NCI-H2227 (cell line): ENCODE measurements around the gene PARM1.
A peak's percentile ranks its signal among the peaks of the same experiment; 100 is the strongest.

Source experiments
- DNase-seq: peaks from one replicate; lab custom pipeline; 2025; ENCODE audit not compliant: unreplicated experiment; lab: John Stamatoyannopoulos, UW

PARM1 gene, protein sequence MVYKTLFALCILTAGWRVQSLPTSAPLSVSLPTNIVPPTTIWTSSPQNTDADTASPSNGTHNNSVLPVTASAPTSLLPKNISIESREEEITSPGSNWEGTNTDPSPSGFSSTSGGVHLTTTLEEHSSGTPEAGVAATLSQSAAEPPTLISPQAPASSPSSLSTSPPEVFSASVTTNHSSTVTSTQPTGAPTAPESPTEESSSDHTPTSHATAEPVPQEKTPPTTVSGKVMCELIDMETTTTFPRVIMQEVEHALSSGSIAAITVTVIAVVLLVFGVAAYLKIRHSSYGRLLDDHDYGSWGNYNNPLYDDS

DNA sequence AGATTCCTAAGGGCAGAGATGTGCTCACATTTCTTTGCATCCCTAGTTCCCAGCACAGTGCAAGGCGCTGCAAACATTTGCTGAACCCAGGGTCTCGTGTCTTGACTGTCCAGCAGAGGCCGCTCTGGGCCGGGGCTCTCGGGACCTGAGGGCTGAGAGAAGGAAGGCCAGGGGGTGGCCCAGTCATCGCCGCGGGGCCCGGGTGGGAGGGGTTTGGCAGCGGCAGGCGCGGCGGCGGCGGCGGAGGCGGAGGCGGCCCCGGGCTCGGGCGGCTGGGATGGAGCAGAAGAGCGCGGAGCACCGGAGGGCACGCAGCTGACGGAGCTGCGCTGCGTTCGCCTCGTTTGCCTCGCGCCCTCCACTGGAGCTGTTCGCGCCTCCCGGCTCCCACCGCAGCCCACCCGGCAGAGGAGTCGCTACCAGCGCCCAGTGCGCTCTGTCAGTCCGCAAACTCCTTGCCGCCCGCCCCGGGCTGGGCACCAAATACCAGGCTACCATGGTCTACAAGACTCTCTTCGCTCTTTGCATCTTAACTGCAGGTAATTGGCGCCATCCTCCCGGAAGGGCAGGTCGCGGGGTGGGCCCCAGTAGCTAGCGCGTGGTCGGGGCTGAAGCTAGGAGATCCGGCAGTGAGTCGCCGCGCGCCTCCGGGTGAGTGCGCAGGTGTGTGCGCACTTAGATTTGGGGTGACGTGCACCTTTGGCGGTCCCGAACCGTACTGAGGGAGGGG lies at the start of gene PARM1:
PARM1 (plus strand) TSS at position 285 of the 730 bp plus-strand sequence; CDS start at position 497, 212 bp downstream.
- peak; percentile 50 for DNase-seq

DNA sequence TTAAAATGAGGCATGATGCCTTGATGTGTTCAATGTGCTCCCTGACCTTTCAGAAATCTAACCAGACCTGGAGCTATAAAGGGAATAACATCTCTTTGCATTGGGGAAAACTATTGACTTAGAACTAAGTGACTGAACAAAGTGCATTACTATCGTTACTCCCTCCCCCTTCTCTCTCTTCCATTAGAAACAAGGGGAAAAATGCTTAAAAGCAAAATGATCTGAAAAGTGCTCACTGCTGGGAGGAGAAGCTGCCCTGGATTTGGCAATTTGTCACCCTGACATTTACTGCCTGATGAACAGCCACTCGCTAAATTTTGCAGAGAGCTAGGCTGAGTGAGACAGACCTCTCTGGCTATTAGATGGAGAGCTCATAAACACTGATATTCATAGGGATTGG lies 48.6 kb upstream of the PARM1 start:
- DNase-seq: no peak

DNA sequence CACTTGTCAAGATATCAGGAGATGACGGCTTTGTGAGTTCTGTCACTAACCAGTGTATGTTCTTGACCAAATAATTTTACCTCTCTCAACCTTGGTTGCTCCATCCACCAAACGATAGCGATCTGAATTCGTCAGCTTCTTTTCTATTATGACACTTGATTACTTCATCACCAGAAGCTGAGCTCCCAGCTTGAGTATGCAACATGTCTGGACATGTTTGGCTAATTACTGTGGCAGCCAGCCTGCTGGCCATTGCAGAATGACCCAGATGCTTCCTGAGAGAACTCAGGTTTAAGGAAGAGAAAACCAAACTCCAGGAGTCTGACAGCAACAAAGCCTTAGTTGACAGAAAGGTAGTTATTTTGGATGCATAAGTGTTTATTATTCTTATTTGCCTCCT lies 46.4 kb upstream of the PARM1 start:
- DNase-seq: no peak

DNA sequence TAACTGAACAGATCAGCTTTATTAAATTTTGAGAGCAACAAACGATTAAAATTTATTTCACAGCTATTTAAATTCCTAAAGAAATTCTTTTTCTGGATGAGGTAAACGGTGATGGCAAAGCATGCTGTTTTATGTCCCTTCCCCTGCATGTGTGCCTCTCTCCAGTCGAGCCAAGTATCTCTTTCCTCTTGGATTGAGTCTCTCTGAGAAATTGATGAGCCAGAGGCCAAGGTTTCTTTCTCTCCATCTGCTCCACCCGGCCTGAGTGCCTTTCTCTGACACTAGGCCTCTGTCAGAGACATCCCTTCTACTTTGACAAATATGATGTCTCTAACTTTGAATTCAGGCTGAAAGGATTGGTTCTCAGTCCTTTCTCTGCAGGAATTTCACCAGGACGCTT lies 42.6 kb upstream of the PARM1 start:
- DNase-seq: no peak

DNA sequence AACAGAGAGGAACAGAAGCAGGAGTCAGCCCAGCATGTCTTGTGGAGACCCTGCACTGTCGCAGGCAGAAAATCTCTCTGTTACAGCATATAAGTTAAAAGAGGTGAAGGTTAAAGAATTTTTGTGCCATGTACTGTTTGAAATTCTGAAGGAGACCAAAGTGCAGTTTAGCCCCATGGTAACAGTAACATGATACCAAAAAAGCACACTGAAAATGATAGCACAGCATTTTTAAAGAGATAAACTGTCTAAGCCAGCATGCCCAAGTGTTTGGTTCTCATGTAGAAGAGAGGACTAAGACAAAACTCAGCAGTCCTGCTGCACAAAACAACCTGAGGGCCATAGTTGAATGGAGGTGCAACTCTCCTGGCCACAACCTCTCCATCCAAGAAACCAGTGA lies 41.9 kb upstream of the PARM1 start:
- no peak for DNase-seq

DNA sequence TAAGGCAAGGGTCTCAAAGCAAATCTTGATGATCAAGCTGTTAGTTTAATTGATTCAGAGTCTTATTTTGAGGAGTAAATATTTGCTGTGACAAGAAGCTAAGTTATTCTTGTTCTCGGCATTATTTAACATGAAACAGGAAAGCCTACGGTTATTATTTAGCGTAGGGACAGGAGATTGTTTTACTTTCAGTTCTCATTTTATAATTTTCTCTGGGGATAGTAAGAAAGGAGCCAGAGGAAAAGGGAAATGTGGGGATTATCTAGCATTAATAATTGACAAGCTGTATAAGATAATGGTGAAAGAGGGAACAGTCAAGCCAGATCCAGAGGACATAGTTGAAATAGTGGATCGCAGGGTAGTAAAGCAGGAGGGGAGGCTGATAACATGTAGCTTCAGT lies 39.7 kb upstream of the PARM1 start:
- no peak for DNase-seq

DNA sequence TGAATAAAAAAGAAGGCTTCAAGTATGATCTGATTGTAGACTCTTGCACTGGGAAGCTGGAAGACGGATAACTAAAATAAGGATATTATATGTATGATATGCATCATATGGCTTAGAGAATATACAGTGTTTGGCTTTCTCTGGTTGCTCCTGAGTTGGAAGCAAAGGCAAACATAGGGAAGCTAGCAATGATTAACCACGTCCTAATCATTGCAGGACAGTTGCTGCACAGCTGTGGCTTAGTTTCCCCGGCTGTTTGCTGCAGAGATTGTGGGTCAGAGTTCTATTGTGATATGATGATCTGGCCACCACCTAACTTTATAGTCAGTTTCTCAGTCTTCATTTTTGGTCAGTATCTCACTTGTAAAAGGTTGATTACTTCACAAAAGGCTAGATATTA lies 36.3 kb upstream of the PARM1 start:
- DNase-seq: no peak

DNA sequence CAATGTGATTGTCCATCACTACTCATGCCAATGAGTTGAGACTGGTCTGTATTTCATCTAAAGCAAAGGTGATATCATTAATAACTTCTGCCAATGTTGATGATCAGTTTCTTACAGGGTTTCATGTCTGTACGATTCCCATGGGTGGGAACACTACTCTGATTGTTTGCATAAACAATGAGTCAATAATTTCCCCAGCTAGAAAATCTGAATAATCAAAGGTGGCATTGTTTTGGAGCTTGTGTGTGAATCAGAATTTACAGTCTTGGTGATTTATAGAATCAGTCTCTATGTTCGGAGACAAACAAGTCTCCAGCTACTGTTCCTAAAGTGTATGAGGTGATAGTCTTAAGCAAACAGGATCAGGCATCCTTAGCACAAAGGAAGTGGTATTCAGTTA lies 35.5 kb upstream of the PARM1 start:
- no peak for DNase-seq

DNA sequence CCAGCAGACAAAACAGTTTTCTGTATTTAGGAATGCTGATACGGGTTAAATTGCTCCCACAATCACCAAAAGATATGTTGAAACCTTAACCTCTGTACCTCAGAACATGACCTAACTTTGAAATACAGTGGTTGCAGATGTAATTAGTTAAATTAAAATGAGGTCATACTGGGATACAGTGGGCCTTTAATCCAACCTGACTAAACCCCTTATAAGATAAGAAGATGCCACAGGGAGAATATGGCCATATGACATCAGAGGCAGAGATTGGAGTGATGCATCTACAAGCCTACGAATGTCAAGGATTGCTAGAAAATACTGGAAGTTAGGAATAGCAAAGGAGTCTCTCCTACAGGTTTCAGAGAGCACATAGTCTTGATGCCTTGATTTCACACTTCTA lies 32.1 kb upstream of the PARM1 start:
- no peak for DNase-seq

DNA sequence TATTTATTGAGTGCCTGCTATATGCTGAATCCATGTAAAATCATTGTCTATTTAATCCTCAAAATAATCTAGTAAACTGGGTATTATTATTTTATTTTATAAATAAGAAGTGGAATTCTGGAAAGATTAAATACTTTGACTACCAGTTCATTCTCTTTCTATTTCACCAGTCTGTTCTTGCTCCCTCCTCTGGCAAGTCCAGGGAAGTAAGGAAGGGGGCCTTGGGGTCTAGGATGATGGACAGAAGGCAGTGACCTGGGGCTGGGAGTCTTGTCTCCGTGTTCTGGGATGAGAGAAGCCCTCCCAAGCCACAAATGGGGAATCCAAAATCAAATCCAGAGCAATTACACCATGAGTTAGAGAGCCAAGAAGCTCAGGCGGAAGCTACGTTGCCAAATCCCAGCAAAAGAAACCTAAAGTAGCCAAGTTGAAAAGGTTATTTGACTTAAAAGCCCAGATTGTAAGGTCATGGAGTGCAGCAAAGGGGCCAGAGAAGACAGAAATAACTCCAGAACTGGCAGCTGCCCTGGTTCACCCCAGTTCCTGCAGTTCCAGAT lies 28.3 kb upstream of the PARM1 start:
- DNase-seq: no peak

DNA sequence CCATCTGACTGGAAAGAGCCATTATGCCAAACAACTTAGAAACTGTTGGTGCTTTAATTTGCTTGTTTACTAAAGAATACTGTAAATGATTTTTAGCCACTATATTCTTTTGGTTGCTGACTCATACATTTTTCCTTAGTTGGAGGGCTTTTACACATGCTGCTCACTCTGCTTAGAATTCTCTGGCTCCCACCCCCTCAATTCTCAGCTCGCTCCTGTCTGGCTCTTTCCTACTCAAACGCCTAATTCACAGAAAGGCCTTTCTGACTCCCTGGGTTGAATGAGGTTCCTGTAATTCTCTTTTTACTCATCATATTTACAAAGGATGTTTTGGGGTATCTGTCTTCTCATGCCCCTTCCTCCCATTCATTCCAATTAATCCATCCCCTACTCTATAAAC lies 26.1 kb upstream of the PARM1 start:
- no peak for DNase-seq

DNA sequence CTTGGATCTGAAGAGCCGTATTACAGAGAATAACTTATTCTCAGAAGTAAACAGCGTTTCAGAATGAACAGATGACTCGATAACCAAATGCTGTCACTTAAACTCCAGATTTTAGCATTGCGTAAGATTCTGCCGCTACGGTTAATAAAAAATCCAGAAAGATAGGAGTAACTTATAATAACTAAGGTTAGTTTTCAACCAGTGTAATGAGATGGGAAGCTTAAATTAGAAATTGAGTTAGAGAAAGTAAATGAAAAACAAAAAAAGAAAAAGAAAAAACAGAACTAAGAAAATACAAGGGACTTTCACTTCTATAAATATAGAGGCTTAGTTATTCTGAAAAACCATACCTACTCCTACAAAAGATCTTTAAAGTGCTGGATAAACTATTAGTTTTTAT lies 13.1 kb upstream of the PARM1 start:
- DNase-seq: no peak

DNA sequence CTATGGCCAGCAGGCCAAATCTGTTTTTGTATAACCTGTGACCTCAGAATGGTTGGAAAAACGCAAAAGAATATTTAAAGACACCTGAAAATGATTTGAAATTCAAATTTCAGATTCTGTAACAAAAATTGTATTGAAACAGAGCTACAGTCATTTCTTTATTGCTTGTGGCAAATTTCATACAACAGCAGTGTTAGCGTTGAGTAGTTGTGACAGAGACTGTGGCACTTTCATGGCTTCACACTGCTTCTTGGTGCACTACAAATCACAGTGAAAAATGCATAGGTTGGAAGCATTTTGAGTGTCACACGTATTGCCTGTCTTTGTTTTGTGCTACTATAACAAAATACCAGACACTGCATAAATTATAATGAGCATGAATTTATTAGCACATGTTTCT lies 12.2 kb upstream of the PARM1 start:
- DNase-seq: no peak

DNA sequence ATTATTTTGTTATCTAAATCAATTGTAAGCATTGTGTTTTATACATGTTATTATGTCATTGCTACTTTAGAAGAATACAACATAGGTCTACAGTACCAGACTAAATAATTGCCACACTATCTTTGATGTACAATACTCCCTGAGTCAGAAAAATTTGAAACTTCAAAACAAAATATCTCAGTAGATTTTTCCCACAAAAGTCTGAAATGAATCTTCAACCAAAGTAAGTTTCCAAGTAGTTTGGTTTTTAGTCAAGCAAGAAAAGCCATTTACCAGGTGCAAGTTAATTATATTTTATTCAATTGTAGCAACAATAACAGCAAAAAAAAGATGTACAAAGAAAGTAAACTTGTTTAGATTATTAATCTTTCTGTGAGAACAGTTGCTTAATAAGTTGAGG lies 11.4 kb upstream of the PARM1 start:
- no peak for DNase-seq

DNA sequence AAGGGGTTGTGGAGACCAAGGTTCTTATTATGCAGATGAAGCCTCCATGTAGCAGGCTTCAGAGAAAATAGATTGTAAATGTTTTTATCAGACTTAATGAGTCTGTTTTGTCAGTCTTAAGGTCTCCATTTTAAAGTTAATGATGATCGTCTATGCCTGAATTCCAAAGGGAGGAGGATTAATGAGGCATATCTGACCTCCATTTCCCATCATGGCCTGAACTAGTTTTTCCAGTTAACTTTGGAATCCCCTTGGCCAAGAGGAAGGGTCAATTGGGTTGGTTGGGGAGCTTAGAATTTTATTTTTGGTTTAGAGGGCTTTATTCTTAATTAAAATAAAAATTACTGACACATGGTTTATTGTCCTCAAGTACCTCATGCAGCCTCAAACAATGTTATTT lies 6.9 kb upstream of the PARM1 start:
- no peak for DNase-seq

DNA sequence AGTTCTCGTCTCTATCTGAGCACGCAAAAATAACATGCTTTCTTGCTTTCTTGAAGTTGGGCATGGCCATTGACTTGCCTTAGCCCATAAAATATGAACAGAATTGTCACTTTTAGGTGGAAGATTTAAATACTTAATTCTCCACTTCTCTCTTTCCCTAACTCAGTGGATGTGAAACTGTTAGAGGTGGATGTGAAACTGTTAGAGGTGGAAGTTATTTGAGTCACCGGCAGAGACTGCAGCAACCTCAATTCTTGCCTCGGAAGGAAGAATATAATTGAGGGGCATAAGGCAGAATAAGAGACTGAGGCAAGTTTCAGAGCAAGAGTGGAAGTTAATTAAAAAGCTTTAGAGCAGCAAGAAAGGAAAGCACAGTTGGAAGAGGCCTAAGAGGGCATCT lies 2.8 kb upstream of the PARM1 start:
- DNase-seq: no peak

DNA sequence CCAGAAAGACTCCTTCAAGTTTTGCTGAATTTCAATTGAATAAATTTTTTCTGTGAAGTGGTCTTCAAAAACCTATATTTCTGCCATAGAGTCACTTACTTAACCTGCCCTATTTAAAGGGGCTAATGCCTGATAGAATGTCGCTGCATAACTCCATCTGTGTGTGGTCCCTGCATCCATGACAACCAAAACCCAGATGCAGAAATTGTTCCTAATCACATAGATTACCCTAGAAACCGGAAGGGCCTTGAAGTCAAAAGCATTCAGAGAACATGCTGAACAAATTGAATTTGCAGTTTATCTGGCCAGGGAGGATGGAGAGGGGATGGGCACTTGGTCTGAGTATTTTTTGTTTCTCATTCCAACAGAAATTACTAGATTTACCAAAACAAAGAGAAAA lies 1.5 kb upstream of the PARM1 start:
- no peak for DNase-seq

DNA sequence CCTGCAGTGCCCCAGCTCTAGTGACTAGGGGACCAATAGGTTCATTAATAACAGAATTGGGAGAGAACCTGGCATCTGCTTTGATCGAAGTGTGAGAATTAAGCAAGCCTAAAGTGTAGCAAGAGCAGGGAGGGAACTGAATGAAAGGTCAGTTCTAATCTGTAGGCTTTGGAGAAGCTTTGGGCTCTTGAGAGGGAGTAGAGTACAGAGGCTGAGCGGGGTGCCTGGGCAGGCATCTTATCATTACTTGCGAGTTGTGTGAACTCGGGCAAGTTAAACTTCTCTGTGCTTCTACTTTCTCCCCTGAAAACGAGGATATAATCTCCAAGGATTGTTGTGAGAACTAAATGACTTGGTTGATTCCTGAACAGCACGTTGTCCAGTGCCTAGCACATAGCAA lies 906 bp upstream of the PARM1 start:
- DNase-seq: no peak

DNA sequence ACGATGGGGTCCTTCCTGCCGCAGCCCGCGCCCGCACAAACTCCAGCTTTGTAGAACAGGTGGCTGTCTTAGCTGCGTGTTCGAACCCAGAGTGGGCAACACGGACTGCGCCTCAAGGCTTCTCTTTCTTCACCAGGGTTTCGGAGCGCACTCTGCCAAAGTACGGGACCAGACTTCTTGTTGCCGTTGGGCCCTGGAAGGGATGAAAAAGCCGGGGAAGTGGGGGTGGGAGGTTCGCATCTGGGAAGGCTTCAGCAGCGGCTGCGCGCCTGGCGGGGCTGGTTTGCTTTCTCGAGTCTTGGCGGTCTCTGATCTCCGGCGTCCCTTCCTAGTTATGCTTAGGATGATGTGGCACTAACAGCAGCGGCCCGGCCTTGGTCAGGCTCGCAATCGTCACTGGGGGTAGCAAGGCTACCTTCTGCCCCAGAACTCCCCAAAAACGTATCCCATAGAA lies 673 bp downstream of the PARM1 start:
- no peak for DNase-seq

DNA sequence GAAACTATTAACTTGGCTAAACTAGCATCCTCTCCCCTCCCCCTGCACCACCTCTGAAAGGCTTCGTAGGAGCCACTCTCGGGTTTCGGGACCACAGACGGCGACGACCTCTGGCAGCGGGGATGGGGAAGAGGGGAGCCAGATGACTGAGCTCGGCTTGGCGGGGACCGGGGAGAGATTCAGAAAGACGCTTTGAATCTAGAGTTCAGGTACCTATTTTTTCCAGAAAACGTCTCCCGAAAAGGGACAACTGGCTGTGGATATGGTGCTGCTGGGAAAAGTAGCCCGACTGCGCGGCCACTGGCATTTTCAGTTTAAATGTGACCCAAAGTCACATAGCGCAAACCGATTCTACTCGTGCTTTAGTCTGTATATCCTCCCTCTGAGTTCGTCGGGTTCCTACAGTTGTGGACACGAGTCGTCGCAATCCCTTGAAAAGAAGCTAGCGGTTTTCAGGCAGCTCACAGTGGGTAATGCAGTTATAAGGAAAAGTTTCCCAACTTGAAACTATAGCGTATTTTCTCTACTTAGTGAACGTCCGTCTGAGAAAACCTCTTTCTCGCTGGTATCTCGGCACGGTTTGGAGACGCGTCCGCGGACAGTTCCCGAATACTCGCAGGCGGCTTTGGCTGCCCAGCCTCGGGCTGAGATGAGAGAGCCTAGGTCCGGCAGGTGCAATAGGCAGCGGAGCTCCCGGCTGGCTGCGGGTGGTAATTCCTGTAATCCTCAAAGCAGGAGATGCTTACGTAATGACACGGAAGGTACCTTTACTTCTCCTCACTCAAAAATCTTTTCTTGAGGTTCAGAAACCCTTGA lies 1.3 kb downstream of the PARM1 start:
- DNase-seq: no peak

DNA sequence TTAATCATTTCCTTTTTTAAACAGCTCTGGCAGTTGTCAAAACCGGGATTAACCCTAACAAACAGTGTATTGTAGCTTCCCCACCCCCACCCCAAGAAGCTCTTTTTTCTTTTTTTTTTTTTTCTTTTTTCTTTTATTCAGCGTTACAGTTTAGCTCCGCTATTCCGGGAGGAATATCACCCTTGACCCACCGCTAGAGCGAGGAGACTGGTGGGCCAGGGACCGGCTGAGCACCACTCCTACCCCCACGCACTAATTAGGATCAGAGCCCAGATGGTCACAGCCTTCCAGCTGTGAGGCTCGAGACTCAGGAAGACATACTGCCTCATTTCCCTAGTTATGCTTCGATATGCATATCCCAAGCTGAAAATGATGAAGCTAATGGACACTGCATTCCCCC lies 2.0 kb downstream of the PARM1 start:
- DNase-seq: no peak

DNA sequence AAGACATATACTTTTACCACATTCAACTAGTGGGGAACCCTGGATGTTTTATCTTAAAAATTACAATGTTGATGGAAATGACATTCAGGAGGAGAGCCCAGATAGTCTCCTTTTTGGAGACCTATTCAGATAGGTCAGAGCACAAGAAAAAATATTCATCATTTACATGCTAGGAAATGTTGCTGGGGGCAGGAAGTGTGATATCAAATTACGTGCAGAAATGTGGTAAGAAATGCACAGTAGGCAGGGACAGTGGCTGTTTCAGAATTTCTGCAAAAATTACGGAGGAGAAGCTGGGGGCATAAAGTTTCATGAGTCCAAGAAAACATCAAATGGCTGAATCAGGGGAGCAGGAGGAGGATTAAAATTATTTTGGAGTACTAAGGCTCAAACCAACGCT lies 8.2 kb downstream of the PARM1 start:
- DNase-seq: no peak
